H1 (cell line): Measurements from ENCODE around the gene PPM1L.

Source experiments
- ATF3 ChIP-seq: IDR thresholded peaks from 2 replicates; pipeline ENCODE4 v1.6.1; 2011; ENCODE audit warnings: low read depth, mild to moderate bottlenecking, low read length; ENCODE audit not compliant: insufficient read depth
- KDM1A ChIP-seq: fragments of 200-600, 300-600 bp; sonication (generic); IDR thresholded peaks from 2 replicates; pipeline ENCODE4 v1.7.1; 2016; ENCODE audit warnings: mild to moderate bottlenecking, low read length, borderline replicate concordance
- TF ChIP-seq, protein P1 (sequence below), 3 experiments: IDR thresholded peaks; 1 replicate in 2 of 3; 2 replicates in 1 of 3; pipeline versions ENCODE4 v1.5.1 to v1.6.1; 2011; ENCODE audit warnings: low read length in 3 of 3, mild to moderate bottlenecking in 3 of 3, inconsistent platforms in 2 of 3, low read depth in 1 of 3, moderate library complexity in 1 of 3; ENCODE audit not compliant: insufficient read depth in 1 of 3; ENCODE audit errors: control extremely low read depth in 1 of 3

- TF ChIP-seq, protein P1, sequence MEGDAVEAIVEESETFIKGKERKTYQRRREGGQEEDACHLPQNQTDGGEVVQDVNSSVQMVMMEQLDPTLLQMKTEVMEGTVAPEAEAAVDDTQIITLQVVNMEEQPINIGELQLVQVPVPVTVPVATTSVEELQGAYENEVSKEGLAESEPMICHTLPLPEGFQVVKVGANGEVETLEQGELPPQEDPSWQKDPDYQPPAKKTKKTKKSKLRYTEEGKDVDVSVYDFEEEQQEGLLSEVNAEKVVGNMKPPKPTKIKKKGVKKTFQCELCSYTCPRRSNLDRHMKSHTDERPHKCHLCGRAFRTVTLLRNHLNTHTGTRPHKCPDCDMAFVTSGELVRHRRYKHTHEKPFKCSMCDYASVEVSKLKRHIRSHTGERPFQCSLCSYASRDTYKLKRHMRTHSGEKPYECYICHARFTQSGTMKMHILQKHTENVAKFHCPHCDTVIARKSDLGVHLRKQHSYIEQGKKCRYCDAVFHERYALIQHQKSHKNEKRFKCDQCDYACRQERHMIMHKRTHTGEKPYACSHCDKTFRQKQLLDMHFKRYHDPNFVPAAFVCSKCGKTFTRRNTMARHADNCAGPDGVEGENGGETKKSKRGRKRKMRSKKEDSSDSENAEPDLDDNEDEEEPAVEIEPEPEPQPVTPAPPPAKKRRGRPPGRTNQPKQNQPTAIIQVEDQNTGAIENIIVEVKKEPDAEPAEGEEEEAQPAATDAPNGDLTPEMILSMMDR (IDR thresholded peaks at IDR 0.05; ENCODE audit: control extremely low read depth in 1 of 3, insufficient read depth in 1 of 3, low read depth in 1 of 3, low read length in 3 of 3), result no peak
- TF ChIP-seq KDM1A, result no peak
- TF ChIP-seq ATF3, result no peak
These were observed 234.4 kb downstream of the PPM1L start for GRCh38 chr3:160990446-160990845.
